Measurements from ENCODE around the gene WASF3.

- TF ChIP-seq CTCF (IDR thresholded peaks at IDR 0.05) (no peak), POLR2A (IDR thresholded peaks at IDR 0.05) (no peak)
Observed at GRCh38 chr13:26513931-26514330, 43.6 kb upstream of the WASF3 start.
